NCI-H2029 treated with DMSO at 0.1 percent for 48 hours (cell line): ENCODE results near the gene AHCYL2.
"Not testable (repeated sequence)": the region's sequence is repeated elsewhere in the genome, so short reads cannot be mapped to it uniquely, and the experiment has no call there.

Experiments used
- DNase-seq: peaks from one replicate; lab custom pipeline; 2025; lab: John Stamatoyannopoulos, UW

AHCYL2 gene

GRCh38 chr7:129209067-129209926, 15.5 kb upstream of the AHCYL2 start:
- DNase-seq: no peak

GRCh38 chr7:129210256-129210988, 14.4 kb upstream of the AHCYL2 start:
- peak; percentile 39 for DNase-seq

- no peak for DNase-seq
Observed at GRCh38 chr7:129210989-129211312, 13.9 kb upstream of the AHCYL2 start.

GRCh38 chr7:129212126-129212525, 12.7 kb upstream of the AHCYL2 start:
- no peak for DNase-seq

- no peak for DNase-seq
Observed at GRCh38 chr7:129212596-129212995, 12.2 kb upstream of the AHCYL2 start.

- no peak for DNase-seq
Observed at GRCh38 chr7:129213828-129214227, 11.0 kb upstream of the AHCYL2 start.

- not testable (repeated sequence) for DNase-seq
Observed at GRCh38 chr7:129215691-129216090, 9.1 kb upstream of the AHCYL2 start.

GRCh38 chr7:129216101-129216715, 8.6 kb upstream of the AHCYL2 start:
- not testable (repeated sequence) for DNase-seq

- DNase-seq: not testable (repeated sequence)
Observed at GRCh38 chr7:129216821-129217416, 7.9 kb upstream of the AHCYL2 start.

- peak; percentile 82 for DNase-seq
Observed at GRCh38 chr7:129218514-129219062, 6.2 kb upstream of the AHCYL2 start.

- DNase-seq: not testable (repeated sequence)
Observed at GRCh38 chr7:129219166-129219565, 5.7 kb upstream of the AHCYL2 start.

GRCh38 chr7:129222064-129222463, 2.8 kb upstream of the AHCYL2 start:
- no peak for DNase-seq

- DNase-seq: no peak
Observed at GRCh38 chr7:129225206-129225930, 538 bp downstream of the AHCYL2 start.

- DNase-seq: no peak
Observed at GRCh38 chr7:129225931-129226572, 1.2 kb downstream of the AHCYL2 start.

- no peak for DNase-seq
Observed at GRCh38 chr7:129227646-129228578, 3.1 kb downstream of the AHCYL2 start.

- DNase-seq: no peak
Observed at GRCh38 chr7:129228633-129229032, 3.8 kb downstream of the AHCYL2 start.

GRCh38 chr7:129231666-129232065, 6.8 kb downstream of the AHCYL2 start:
- no peak for DNase-seq

- no peak for DNase-seq
Observed at GRCh38 chr7:129238546-129238945, 13.7 kb downstream of the AHCYL2 start.

GRCh38 chr7:129240119-129240820, 15.4 kb downstream of the AHCYL2 start:
- no peak for DNase-seq
